ENCODE measurements around the gene HLA-DPA1. TPM values are rescaled to one million over a fixed set of nuclear protein-coding genes. Genes with fewer than 3 reads are reported as not detected.

Gene HLA-DPA1
- total and polyA plus RNA-seq, 11 donors, result 18.2 to 438 (median 39.9) TPM

GRCh38 chr6:33023536-33023935 is 49.9 kb downstream of the HLA-DPA1 start:
- no peak for ATAC-seq
- Histone ChIP-seq H3K9me3 (no peaks in the 10 kb centered on the region), H3K4me3 (no peak overlapping the region), H3K27ac (no peak overlapping the region), H3K36me3 (no peaks in the 10 kb centered on the region), H3K4me1 (peaks cover 0 to 40% (median 15%) of the 10 kb centered on the region in 12 donors), H3K27me3 (no peaks in the 10 kb centered on the region)
- TF ChIP-seq POLR2A (IDR thresholded peaks at IDR 0.05), result no peak
- no peak for TF ChIP-seq CTCF (IDR thresholded peaks at IDR 0.05)
- intact Hi-C loops (cut with DNase I), result no loop called here
- WGBS, 4 donors, result 59 to 97% (median 78%) methylated on average over 2 to 3 of the region's 3 CpGs
- no peak for DNase-seq

DNA sequence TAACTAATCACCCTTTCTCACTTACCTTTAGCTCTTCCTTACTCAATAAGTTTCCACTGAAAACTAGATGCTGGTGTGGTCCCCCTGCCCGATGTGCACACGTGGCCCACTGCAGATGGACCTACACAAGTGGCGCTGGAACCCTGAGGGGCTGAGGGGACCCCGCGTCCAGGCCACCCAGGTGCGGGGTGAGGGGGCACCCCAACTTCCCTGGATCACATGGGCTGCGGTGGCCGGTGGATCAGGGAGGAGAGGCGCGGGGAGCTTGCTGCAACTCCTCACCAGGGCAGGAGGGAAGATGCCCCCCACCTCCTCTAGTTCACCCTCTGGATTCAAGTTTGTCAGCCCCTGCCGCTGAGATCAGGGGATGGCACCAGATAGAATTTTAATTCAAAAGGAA is 51.5 kb downstream of the HLA-DPA1 start:
- 89 to 96% (median 93%) methylated on average over 8 to 11 of the region's 11 CpGs for WGBS, 4 donors
- no peaks in the 10 kb centered on the region for H3K27me3 ChIP-seq
- intact Hi-C loops (cut with DNase I), result no loop called here
- H3K4me1 ChIP-seq, result peaks cover 0 to 46% (median 22%) of the 10 kb centered on the region in 12 donors
- H3K36me3 ChIP-seq, result no peaks in the 10 kb centered on the region
- no peak overlapping the region for H3K27ac ChIP-seq
- ATAC-seq, result no peak
- no peaks in the 10 kb centered on the region for H3K9me3 ChIP-seq
- no peak overlapping the region for H3K4me3 ChIP-seq
- DNase-seq, result no peak
- TF ChIP-seq POLR2A (IDR thresholded peaks at IDR 0.05) (no peak), CTCF (IDR thresholded peaks at IDR 0.05) (no peak)

DNA sequence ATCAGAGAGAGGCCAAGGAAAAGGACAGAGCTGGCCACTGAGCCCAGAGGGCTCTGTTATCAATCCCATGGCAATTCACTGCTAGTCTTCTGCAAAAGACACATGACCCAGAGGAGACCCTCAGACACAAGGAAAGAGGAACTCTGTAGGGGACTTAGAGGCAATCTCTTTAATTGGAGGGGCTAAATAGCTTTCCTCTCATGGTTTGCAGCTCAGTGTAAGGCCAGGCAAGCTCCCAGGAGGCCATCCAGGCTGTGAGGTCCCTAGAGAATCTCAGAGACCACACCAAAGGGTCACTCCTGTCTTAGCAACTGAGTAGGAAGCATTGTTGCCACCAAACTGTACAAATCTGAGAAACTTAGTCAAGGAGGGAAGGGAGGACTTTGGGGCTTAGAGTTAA is 54.1 kb downstream of the HLA-DPA1 start:
- DNase-seq (no peak), ATAC-seq (peak in 1 of 4 donors; percentile 17)
- Histone ChIP-seq H3K4me3 (peak overlapping the region in 9 of 12 donors; percentile 19 to 42 (median 29)), H3K27ac (peak overlapping the region; percentile 76 to 97 (median 88)), H3K9me3 (no peaks in the 10 kb centered on the region), H3K27me3 (peaks cover 0 to 3% (median 0%) of the 10 kb centered on the region in 9 donors), H3K4me1 (peaks cover 0 to 69% (median 28%) of the 10 kb centered on the region in 12 donors), H3K36me3 (no peaks in the 10 kb centered on the region)
- TF ChIP-seq CTCF (IDR thresholded peaks at IDR 0.05), result no peak
- intact Hi-C loops (cut with DNase I), result loop anchor here in 6 of 10 donors (1.0 to 10.0 kb wide), 7 partner anchors 10 to 228 kb away; partner anchors contain the start of gene HLA-DPA1 (in 1 of the 6)

DNA sequence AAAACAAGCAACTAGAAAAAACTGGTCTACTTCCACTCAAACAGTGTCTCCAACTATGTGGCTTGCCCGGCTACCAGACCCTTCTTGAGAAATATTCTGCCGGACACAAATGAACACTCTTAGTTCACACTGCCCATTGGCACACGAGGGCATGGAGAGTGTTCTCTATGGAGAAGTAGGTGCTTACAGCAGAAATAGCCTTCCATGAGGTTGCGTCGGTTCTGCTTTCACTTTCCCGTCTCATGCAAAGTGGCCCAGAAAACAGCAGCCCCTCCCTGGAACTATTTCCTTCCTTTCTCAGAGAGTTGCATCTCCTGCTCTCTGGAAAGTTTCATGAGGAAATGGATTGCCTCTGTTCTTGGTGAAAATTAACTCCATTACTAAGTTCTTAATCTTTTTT is 54.5 kb downstream of the HLA-DPA1 start:
- ATAC-seq (peak; percentile 63 to 94 (median 88)), DNase-seq (peak in 4 of 5 donors; percentile 65 to 82 (median 73))
- Histone ChIP-seq H3K4me1 (peaks cover 0 to 71% (median 30%) of the 10 kb centered on the region in 12 donors), H3K27me3 (peaks cover 0 to 7% (median 0%) of the 10 kb centered on the region in 9 donors), H3K4me3 (peak overlapping the region in 9 of 12 donors; percentile 19 to 42 (median 29)), H3K27ac (peak overlapping the region; percentile 76 to 97 (median 88)), H3K36me3 (no peaks in the 10 kb centered on the region), H3K9me3 (no peaks in the 10 kb centered on the region)
- TF ChIP-seq CTCF (IDR thresholded peaks at IDR 0.05) (no peak), POLR2A (IDR thresholded peaks at IDR 0.05) (no peak)
- intact Hi-C loops (cut with DNase I), result loop anchor here in 6 of 10 donors (1.0 to 10.0 kb wide), 7 partner anchors 10 to 228 kb away; partner anchors contain the start of gene HLA-DPA1 (in 1 of the 6)
- 7 to 19% (median 17%) methylated on average over 6 of the region's 6 CpGs for WGBS, 4 donors

All from heart left ventricle (tissue), 16 donors.